GM12878 (cell line): ENCODE data around the gene MEGF6.

Source experiments
- BMI1 ChIP-seq: fragments of 450-650 bp; IDR thresholded peaks from 2 replicates; pipeline ENCODE4 v1.6.1; 2016; ENCODE audit warnings: mild to moderate bottlenecking, moderate library complexity, borderline replicate concordance
- CBX3 ChIP-seq: fragments of 200-600 bp; sonication (generic); IDR thresholded peaks from 2 replicates; pipeline ENCODE4 v1.6.1; 2016; ENCODE audit warnings: low read depth, borderline replicate concordance
- ESRRA ChIP-seq: IDR thresholded peaks from 2 replicates; pipeline ENCODE4 v1.6.1; 2012; ENCODE audit warnings: mild to moderate bottlenecking, low read length, improper control_type of control experiment
- ETV6 ChIP-seq, 2 experiments: fragments of 450-650 bp in 1 of 2; IDR thresholded peaks in 1 of 2; conservative IDR thresholded peaks in 1 of 2; 2 replicates each; pipeline ENCODE4 v1.6.1; 2014; ENCODE audit warnings: antibody characterized with exemption in 1 of 2, borderline replicate concordance in 1 of 2, low read depth in 1 of 2, mild to moderate bottlenecking in 1 of 2, moderate library complexity in 1 of 2
- KDM1A ChIP-seq: fragments of 200-600 bp; sonication (generic); IDR thresholded peaks from 2 replicates; pipeline ENCODE4 v1.6.1; 2016; ENCODE audit warnings: borderline replicate concordance
- POLR2A ChIP-seq: IDR thresholded peaks from 2 replicates; pipeline ENCODE4 v1.6.1; 2011; ENCODE audit warnings: low read depth, mild to moderate bottlenecking, low read length
- TAF1 ChIP-seq: IDR thresholded peaks from 2 replicates; pipeline ENCODE4 v1.6.1; 2011; ENCODE audit warnings: mild to moderate bottlenecking, low read depth, low read length, borderline replicate concordance
- ZNF274 ChIP-seq: IDR thresholded peaks from one replicate; pipeline ENCODE4 v1.8.0; 2011; ENCODE audit not compliant: insufficient read length, insufficient read depth
- TF ChIP-seq, protein P1 (sequence below), 3 experiments: IDR thresholded peaks in 2 of 3; conservative IDR thresholded peaks in 1 of 3; 2 replicates each; pipeline ENCODE4 v1.5.1; 2011; ENCODE audit warnings: low read depth in 3 of 3, low read length in 3 of 3, mild to moderate bottlenecking in 3 of 3, control low read depth in 2 of 3, moderate library complexity in 2 of 3, inconsistent platforms in 1 of 3, mixed read lengths in 1 of 3; ENCODE audit not compliant: control insufficient read depth in 2 of 3, insufficient read depth in 1 of 3; ENCODE audit errors: extremely low read depth in 1 of 3
- TF ChIP-seq, protein P2 (sequence below): fragments of 450-650 bp; IDR thresholded peaks from 2 replicates; pipeline ENCODE4 v1.6.1; 2017; ENCODE audit warnings: mild to moderate bottlenecking, low read depth, inconsistent platforms; ENCODE audit not compliant: poor library complexity, severe bottlenecking

DNA sequence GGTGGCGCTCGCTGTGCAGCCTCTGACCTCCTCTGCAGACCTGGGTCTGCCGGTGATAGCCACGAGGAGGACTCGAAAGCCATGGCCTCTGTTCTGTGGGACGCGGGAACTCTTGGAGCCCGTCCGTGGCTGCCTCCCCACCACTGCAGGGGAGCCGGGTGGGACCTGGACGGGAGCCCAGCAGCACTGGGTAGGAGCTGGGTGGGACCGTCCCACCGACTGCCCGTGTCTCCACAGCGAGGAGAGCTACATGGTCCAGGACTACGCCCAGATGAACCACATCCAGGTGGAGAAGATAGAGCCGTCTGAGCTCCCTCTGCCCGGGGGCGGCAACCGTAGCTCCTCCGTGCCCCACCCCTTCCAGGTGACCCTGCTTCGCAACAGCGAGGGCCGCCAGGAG, 133.1 kb downstream of the MEGF6 start:
- no peak for TF ChIP-seq ESRRA
- TF ChIP-seq TAF1: no peak
- TF ChIP-seq POLR2A: no peak
- no peak for TF ChIP-seq CBX3
- TF ChIP-seq, protein P1, sequence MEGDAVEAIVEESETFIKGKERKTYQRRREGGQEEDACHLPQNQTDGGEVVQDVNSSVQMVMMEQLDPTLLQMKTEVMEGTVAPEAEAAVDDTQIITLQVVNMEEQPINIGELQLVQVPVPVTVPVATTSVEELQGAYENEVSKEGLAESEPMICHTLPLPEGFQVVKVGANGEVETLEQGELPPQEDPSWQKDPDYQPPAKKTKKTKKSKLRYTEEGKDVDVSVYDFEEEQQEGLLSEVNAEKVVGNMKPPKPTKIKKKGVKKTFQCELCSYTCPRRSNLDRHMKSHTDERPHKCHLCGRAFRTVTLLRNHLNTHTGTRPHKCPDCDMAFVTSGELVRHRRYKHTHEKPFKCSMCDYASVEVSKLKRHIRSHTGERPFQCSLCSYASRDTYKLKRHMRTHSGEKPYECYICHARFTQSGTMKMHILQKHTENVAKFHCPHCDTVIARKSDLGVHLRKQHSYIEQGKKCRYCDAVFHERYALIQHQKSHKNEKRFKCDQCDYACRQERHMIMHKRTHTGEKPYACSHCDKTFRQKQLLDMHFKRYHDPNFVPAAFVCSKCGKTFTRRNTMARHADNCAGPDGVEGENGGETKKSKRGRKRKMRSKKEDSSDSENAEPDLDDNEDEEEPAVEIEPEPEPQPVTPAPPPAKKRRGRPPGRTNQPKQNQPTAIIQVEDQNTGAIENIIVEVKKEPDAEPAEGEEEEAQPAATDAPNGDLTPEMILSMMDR (IDR thresholded peaks at IDR 0.05 in 2 of 3, conservative IDR thresholded peaks at IDR 0.05 in 1 of 3; ENCODE audit: control insufficient read depth in 2 of 3, extremely low read depth in 1 of 3, insufficient read depth in 1 of 3, low read depth in 3 of 3, low read length in 3 of 3): no peak
- no peak for TF ChIP-seq KDM1A
- no peak for TF ChIP-seq ETV6 (conservative IDR thresholded peaks at IDR 0.05 in 1 of 2, IDR thresholded peaks at IDR 0.05 in 1 of 2; ENCODE audit: borderline replicate concordance in 1 of 2, low read depth in 1 of 2)
- TF ChIP-seq ZNF274: no peak
- TF ChIP-seq BMI1: no peak
- TF ChIP-seq, protein P2, sequence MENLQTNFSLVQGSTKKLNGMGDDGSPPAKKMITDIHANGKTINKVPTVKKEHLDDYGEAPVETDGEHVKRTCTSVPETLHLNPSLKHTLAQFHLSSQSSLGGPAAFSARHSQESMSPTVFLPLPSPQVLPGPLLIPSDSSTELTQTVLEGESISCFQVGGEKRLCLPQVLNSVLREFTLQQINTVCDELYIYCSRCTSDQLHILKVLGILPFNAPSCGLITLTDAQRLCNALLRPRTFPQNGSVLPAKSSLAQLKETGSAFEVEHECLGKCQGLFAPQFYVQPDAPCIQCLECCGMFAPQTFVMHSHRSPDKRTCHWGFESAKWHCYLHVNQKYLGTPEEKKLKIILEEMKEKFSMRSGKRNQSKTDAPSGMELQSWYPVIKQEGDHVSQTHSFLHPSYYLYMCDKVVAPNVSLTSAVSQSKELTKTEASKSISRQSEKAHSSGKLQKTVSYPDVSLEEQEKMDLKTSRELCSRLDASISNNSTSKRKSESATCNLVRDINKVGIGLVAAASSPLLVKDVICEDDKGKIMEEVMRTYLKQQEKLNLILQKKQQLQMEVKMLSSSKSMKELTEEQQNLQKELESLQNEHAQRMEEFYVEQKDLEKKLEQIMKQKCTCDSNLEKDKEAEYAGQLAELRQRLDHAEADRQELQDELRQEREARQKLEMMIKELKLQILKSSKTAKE: no peak
